Caco-2 (cell line): ENCODE data around the gene GDI2. TPM values are rescaled to one million over a fixed set of nuclear protein-coding genes. Genes with fewer than 3 reads are reported as not detected.

Experiments used
- BruUV-seq: library from RNA; stranded (reverse); fragments of 400-500 nt; replicated peaks from 2 replicates; lab custom pipeline; 2021; lab: Mats Ljungman, UMichigan
- CTCF ChIA-PET: fragments of 300-600 bp; sonication (Branson Sonifier 250); formaldehyde crosslinking; loops from one replicate; lab custom pipeline; 2022; ENCODE audit warnings: antibody characterized with exemption; lab: Charles Lee
- POLR2A ChIA-PET: fragments of 300-600 bp; sonication (Branson Sonifier 250); formaldehyde crosslinking; loops from one replicate; lab custom pipeline; 2022; ENCODE audit warnings: antibody characterized with exemption; lab: Charles Lee
- DNase-seq, 2 experiments: peaks; one replicate each; pipeline versions ENCODE4 v3.0.0 to v3.0.0-alpha.2; 2020 to 2022
- H3K27me3 ChIP-seq: replicated peaks from 2 replicates; pipeline ENCODE4 v1.6.0; 2011; ENCODE audit warnings: low read length; ENCODE audit not compliant: control insufficient read depth, insufficient read depth
- H3K36me3 ChIP-seq: 2 replicates; pipeline ENCODE4 v1.5.1; 2011; ENCODE audit warnings: low read length; ENCODE audit not compliant: control insufficient read depth, insufficient read depth
- H3K4me1 ChIP-seq: fragments of 250-450 bp; sonication (Bioruptor Pico); 2 replicates; pipeline ENCODE4 v1.5.1; 2020; ENCODE audit warnings: mild to moderate bottlenecking
- H3K4me3 ChIP-seq: 2 replicates; pipeline ENCODE4 v1.5.1; 2011; ENCODE audit warnings: low read depth, mild to moderate bottlenecking, control low read depth, low read length
- H3K9me3 ChIP-seq: fragments of 250-450 bp; sonication (Bioruptor Pico); 2 replicates; pipeline ENCODE4 v1.5.1; 2020; ENCODE audit warnings: mild to moderate bottlenecking, moderate library complexity
- H3K27ac Mint-ChIP-seq: one replicate; pipeline ENCODE4 v1.8.0; 2022; ENCODE audit warnings: mixed read lengths; ENCODE audit not compliant: unreplicated experiment
- H3K27me3 Mint-ChIP-seq: one replicate; pipeline ENCODE4 v1.8.0; 2022; ENCODE audit warnings: mixed read lengths; ENCODE audit not compliant: insufficient read depth, unreplicated experiment
- H3K36me3 Mint-ChIP-seq: one replicate; pipeline ENCODE4 v1.8.0; 2022; ENCODE audit warnings: mild to moderate bottlenecking, mixed read lengths; ENCODE audit not compliant: insufficient read depth, unreplicated experiment
- H3K4me1 Mint-ChIP-seq: one replicate; pipeline ENCODE4 v1.8.0; 2022; ENCODE audit warnings: low read depth, mixed read lengths; ENCODE audit not compliant: unreplicated experiment
- H3K4me3 Mint-ChIP-seq: one replicate; pipeline ENCODE4 v1.8.0; 2022; ENCODE audit warnings: mild to moderate bottlenecking, moderate library complexity, mixed read lengths; ENCODE audit not compliant: unreplicated experiment
- H3K9me3 Mint-ChIP-seq: one replicate; pipeline ENCODE4 v1.8.0; 2022; ENCODE audit warnings: mixed read lengths; ENCODE audit not compliant: unreplicated experiment
- intact Hi-C: fragments of 100-400 bp; cut with micrococcal nuclease; formaldehyde crosslinking; loops from one replicate; pipeline ENCODE4 v1.10.0; 2022; ENCODE audit not compliant: unreplicated experiment
- total RNA-seq: library from RNA; stranded (reverse); gene quantifications from 2 replicates; pipeline ENCODE4 v1.2.3, GENCODE V29; 2022
- TF ChIP-seq, protein P1 (sequence below), 2 experiments: fragments of 200-600 bp in 1 of 2; IDR thresholded peaks; 1 replicate in 1 of 2; 2 replicates in 1 of 2; pipeline versions ENCODE4 v1.5.1 to v1.8.0; 2011 to 2022; ENCODE audit warnings: antibody characterized with exemption in 1 of 2, control low read depth in 1 of 2, inconsistent platforms in 1 of 2, low read depth in 1 of 2, low read length in 1 of 2, mild to moderate bottlenecking in 1 of 2, moderate library complexity in 1 of 2; ENCODE audit not compliant: insufficient read depth in 1 of 2, severe bottlenecking in 1 of 2, unreplicated experiment in 1 of 2

The GDI2 gene
- total RNA-seq, 1 experiment from 2014 or later, result 446 TPM

DNA sequence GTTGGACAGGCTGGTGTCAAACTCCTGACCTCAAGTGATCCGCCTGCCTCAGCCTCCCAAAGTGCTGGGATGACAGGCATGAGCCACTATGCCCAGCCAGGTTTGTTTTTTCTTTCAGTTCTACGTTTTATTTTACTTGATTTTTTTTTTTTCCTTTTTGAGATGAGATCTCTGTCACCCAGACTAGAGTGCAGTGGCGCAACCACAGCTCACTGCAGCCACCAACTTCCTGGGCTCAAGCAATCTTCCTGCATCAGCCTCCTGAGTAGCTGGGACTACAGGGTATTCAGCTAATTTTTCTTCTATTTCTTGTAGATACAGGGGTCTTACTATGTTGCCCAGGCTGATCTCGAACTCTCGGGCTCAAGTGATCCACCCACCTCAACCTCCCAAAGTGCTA lies 24.3 kb downstream of the GDI2 start:
- Histone ChIP-seq H3K36me3 (peaks cover 4% of the 10 kb centered on the region), H3K4me3 (no peak overlapping the region), H3K27me3 (no peaks in the 10 kb centered on the region), H3K9me3 (no peaks in the 10 kb centered on the region), H3K4me1 (no peaks in the 10 kb centered on the region)
- no TSS peak for BruUV-seq
- H3K27me3 Mint-ChIP-seq, result no peaks in the 10 kb centered on the region
- intact Hi-C loops, result no loop called here
- POLR2A ChIA-PET, result interaction anchor here (0.7 kb wide), 1 partner anchor 88 kb away, joined by 3 read pairs; no protein-coding TSS in a partner anchor
- TF ChIP-seq, protein P1, sequence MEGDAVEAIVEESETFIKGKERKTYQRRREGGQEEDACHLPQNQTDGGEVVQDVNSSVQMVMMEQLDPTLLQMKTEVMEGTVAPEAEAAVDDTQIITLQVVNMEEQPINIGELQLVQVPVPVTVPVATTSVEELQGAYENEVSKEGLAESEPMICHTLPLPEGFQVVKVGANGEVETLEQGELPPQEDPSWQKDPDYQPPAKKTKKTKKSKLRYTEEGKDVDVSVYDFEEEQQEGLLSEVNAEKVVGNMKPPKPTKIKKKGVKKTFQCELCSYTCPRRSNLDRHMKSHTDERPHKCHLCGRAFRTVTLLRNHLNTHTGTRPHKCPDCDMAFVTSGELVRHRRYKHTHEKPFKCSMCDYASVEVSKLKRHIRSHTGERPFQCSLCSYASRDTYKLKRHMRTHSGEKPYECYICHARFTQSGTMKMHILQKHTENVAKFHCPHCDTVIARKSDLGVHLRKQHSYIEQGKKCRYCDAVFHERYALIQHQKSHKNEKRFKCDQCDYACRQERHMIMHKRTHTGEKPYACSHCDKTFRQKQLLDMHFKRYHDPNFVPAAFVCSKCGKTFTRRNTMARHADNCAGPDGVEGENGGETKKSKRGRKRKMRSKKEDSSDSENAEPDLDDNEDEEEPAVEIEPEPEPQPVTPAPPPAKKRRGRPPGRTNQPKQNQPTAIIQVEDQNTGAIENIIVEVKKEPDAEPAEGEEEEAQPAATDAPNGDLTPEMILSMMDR (IDR thresholded peaks at IDR 0.05; ENCODE audit: insufficient read depth in 1 of 2, low read depth in 1 of 2, low read length in 1 of 2, severe bottlenecking in 1 of 2, unreplicated experiment in 1 of 2), result no peak
- no peak overlapping the region for H3K4me3 Mint-ChIP-seq
- no peak for DNase-seq
- H3K36me3 Mint-ChIP-seq, result peaks cover 99% of the 10 kb centered on the region
- no peaks in the 10 kb centered on the region for H3K9me3 Mint-ChIP-seq
- CTCF ChIA-PET, result interaction anchor here (0.6 to 0.7 kb wide), 2 partner anchors 10 to 125 kb away, joined by 4 read pairs; no protein-coding TSS in a partner anchor
- H3K27ac Mint-ChIP-seq, result no peak overlapping the region
- H3K4me1 Mint-ChIP-seq, result peaks cover 7% of the 10 kb centered on the region

DNA sequence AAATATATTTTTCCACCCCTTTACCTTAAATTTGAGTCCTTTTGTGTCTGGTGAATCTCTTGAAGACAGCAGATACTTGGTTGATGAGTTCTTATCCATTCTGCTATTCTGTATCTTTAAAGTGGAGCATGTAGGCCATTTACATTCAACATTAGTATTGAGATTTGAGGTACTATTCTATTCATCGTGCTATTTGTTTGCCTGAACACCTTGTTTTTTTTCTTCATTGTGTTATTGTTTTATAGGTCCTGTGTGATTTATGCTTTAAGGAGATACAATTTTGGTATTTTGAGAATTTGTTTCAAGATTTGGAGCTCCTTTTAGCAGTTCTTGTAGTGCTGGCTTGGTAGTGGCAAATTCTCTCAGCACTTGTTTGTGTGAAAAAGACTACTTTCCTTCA lies 29.9 kb downstream of the GDI2 start:
- no peak for DNase-seq
- H3K4me1 Mint-ChIP-seq, result peaks cover 7% of the 10 kb centered on the region
- H3K36me3 ChIP-seq, result peaks cover 1% of the 10 kb centered on the region
- H3K4me3 ChIP-seq, result no peak overlapping the region
- H3K9me3 ChIP-seq, result no peaks in the 10 kb centered on the region
- intact Hi-C loops, result no loop called here
- H3K36me3 Mint-ChIP-seq, result peaks cover 98% of the 10 kb centered on the region
- no peak overlapping the region for H3K27ac Mint-ChIP-seq
- no peaks in the 10 kb centered on the region for H3K27me3 Mint-ChIP-seq
- TF ChIP-seq, protein P1 (IDR thresholded peaks at IDR 0.05; ENCODE audit: insufficient read depth in 1 of 2, low read depth in 1 of 2, low read length in 1 of 2, severe bottlenecking in 1 of 2, unreplicated experiment in 1 of 2), result no peak
- H3K27me3 ChIP-seq, result no peaks in the 10 kb centered on the region
- H3K4me3 Mint-ChIP-seq, result no peak overlapping the region
- CTCF ChIA-PET, result no interaction called here
- no peaks in the 10 kb centered on the region for H3K4me1 ChIP-seq
- H3K9me3 Mint-ChIP-seq, result no peaks in the 10 kb centered on the region
- BruUV-seq, result no TSS peak
- POLR2A ChIA-PET, result no interaction called here

DNA sequence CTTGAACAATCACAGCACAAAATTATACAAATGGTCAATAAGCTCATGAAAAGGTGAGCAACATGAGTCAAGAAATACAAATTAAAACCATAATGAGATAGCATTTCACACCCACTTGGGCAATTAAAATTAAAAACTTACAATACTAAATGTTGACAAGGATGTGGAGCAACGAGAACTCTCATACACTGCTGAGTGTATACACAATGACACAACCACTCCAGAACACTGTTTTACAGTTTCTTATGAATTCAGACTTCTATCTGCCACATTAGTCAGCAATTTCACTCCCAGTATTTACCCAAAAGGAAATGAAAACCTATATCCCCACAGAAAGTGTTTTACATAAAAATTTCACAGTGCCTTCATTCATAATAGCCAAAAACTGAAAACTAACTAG lies 31.1 kb downstream of the GDI2 start:
- peaks cover 1% of the 10 kb centered on the region for H3K36me3 ChIP-seq
- TF ChIP-seq, protein P1 (IDR thresholded peaks at IDR 0.05; ENCODE audit: insufficient read depth in 1 of 2, low read depth in 1 of 2, low read length in 1 of 2, severe bottlenecking in 1 of 2, unreplicated experiment in 1 of 2), result no peak
- H3K27me3 Mint-ChIP-seq, result no peaks in the 10 kb centered on the region
- DNase-seq, result no peak
- no peak overlapping the region for H3K27ac Mint-ChIP-seq
- no peaks in the 10 kb centered on the region for H3K4me1 ChIP-seq
- intact Hi-C loops, result no loop called here
- H3K36me3 Mint-ChIP-seq, result peaks cover 97% of the 10 kb centered on the region
- H3K27me3 ChIP-seq, result no peaks in the 10 kb centered on the region
- H3K4me3 Mint-ChIP-seq, result no peak overlapping the region
- no TSS peak for BruUV-seq
- ChIA-PET POLR2A (interaction anchor here (0.8 kb wide), 1 partner anchor 31 kb away, joined by 3 read pairs; the partner anchor contains the start of gene GDI2), CTCF (no interaction called here)
- peaks cover 7% of the 10 kb centered on the region for H3K4me1 Mint-ChIP-seq
- H3K9me3 Mint-ChIP-seq, result no peaks in the 10 kb centered on the region
- H3K9me3 ChIP-seq, result no peaks in the 10 kb centered on the region
- no peak overlapping the region for H3K4me3 ChIP-seq
